ENCODE data around the gene CIBAR2.

CIBAR2 gene

DNA sequence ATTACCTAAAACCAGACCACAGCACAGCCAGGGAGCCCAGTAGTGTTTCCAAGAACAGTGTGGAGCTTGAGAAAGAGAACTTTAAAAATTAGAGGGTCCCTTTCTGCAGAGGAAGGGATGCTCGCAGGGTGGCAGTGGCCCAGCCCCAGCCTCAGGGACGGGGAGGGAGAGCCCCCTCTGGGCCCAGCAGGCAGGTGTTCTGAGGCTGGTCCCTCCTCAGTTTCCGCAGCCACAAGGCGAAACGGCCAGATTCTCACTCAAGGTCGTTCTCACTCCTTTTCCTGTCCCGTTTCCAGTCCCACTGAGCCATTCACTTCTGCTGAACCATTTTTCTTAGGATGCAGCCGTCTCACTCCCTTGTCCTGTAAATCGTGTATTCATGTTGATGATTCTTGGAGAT lies 20.0 kb downstream of the CIBAR2 start:
- intact Hi-C loops (cut with DNase I; ENCODE audit: low total_unique reads) = no loop called here
- no peak overlapping the region for H3K27ac ChIP-seq
- H3K4me1 ChIP-seq = peaks cover 0 to 21% (median 17%) of the 10 kb centered on the region in 4 donors
- peaks cover 0 to 9% (median 0%) of the 10 kb centered on the region in 3 donors for H3K36me3 ChIP-seq
- H3K9me3 ChIP-seq = no peaks in the 10 kb centered on the region
- TF ChIP-seq, protein P1, sequence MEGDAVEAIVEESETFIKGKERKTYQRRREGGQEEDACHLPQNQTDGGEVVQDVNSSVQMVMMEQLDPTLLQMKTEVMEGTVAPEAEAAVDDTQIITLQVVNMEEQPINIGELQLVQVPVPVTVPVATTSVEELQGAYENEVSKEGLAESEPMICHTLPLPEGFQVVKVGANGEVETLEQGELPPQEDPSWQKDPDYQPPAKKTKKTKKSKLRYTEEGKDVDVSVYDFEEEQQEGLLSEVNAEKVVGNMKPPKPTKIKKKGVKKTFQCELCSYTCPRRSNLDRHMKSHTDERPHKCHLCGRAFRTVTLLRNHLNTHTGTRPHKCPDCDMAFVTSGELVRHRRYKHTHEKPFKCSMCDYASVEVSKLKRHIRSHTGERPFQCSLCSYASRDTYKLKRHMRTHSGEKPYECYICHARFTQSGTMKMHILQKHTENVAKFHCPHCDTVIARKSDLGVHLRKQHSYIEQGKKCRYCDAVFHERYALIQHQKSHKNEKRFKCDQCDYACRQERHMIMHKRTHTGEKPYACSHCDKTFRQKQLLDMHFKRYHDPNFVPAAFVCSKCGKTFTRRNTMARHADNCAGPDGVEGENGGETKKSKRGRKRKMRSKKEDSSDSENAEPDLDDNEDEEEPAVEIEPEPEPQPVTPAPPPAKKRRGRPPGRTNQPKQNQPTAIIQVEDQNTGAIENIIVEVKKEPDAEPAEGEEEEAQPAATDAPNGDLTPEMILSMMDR (IDR thresholded peaks at IDR 0.05) = no peak
- no peak for DNase-seq
- peaks cover 0 to 29% of the 10 kb centered on the region in 2 donors for H3K27me3 ChIP-seq
- H3K4me3 ChIP-seq = no peak overlapping the region

- TF ChIP-seq, protein P1 (IDR thresholded peaks at IDR 0.05) = no peak
- Histone ChIP-seq H3K36me3 (peaks cover 0 to 9% (median 0%) of the 10 kb centered on the region in 3 donors), H3K4me1 (peaks cover 0 to 21% (median 17%) of the 10 kb centered on the region in 4 donors), H3K9me3 (no peaks in the 10 kb centered on the region), H3K4me3 (no peak overlapping the region), H3K27ac (no peak overlapping the region), H3K27me3 (peaks cover 0 to 23% of the 10 kb centered on the region in 2 donors)
- intact Hi-C loops (cut with DNase I; ENCODE audit: low total_unique reads) = no loop called here
- no peak for DNase-seq
Observed at GRCh38 chr16:85091522-85091910, 20.8 kb downstream of the CIBAR2 start.

- peaks cover 0 to 17% of the 10 kb centered on the region in 2 donors for H3K27me3 ChIP-seq
- no peaks in the 10 kb centered on the region for H3K9me3 ChIP-seq
- TF ChIP-seq, protein P1 (IDR thresholded peaks at IDR 0.05) = no peak
- H3K4me1 ChIP-seq = peaks cover 0 to 21% (median 17%) of the 10 kb centered on the region in 4 donors
- no peak overlapping the region for H3K27ac ChIP-seq
- DNase-seq = no peak
- intact Hi-C loops (cut with DNase I; ENCODE audit: low total_unique reads) = no loop called here
- H3K36me3 ChIP-seq = peaks cover 0 to 9% (median 0%) of the 10 kb centered on the region in 3 donors
- no peak overlapping the region for H3K4me3 ChIP-seq
Observed at GRCh38 chr16:85090873-85091521, 21.3 kb downstream of the CIBAR2 start.

- no peak for DNase-seq
- intact Hi-C loops (cut with DNase I; ENCODE audit: low total_unique reads) = no loop called here
- H3K9me3 ChIP-seq = no peaks in the 10 kb centered on the region
- peaks cover 0 to 9% (median 0%) of the 10 kb centered on the region in 3 donors for H3K36me3 ChIP-seq
- no peak overlapping the region for H3K4me3 ChIP-seq
- H3K27me3 ChIP-seq = peaks cover 0 to 10% of the 10 kb centered on the region in 2 donors
- TF ChIP-seq, protein P1 (IDR thresholded peaks at IDR 0.05) = no peak
- H3K27ac ChIP-seq = no peak overlapping the region
- H3K4me1 ChIP-seq = peaks cover 0 to 21% (median 17%) of the 10 kb centered on the region in 4 donors
Observed at GRCh38 chr16:85090181-85090580, 22.1 kb downstream of the CIBAR2 start.

DNA sequence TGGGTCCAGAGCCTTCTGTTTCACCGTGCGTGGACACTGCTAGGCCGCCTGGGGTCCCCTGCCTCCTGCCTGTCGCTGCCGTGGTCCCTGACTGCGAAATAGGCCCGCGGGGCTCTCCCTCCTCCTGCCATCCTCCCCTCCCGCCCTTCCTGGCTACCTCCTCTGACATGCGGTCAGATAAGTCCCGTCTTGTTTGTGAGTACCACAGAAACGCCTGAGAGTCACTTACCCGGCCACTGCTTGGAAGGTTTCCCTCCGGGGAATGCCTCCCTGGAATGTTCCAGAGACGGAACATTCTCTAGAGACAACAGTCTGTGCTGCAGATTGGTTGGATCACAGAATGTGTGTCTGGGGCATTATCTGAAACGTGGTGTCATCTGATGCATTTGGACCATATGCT lies 22.7 kb downstream of the CIBAR2 start:
- no peaks in the 10 kb centered on the region for H3K9me3 ChIP-seq
- TF ChIP-seq, protein P1 (IDR thresholded peaks at IDR 0.05) = no peak
- H3K4me3 ChIP-seq = no peak overlapping the region
- DNase-seq = no peak
- peaks cover 0 to 4% of the 10 kb centered on the region in 2 donors for H3K27me3 ChIP-seq
- H3K4me1 ChIP-seq = peaks cover 0 to 21% (median 17%) of the 10 kb centered on the region in 4 donors
- intact Hi-C loops (cut with DNase I; ENCODE audit: low total_unique reads) = no loop called here
- H3K36me3 ChIP-seq = peaks cover 0 to 9% (median 0%) of the 10 kb centered on the region in 3 donors
- H3K27ac ChIP-seq = peak overlapping the region; percentile 3 to 30

All from tibial artery (tissue), 4 donors.